Smooth muscle cell (in vitro differentiated cells): ENCODE measurements around the gene RAB29. TPM values are rescaled to one million over a fixed set of nuclear protein-coding genes. Genes with fewer than 3 reads are reported as not detected.

Experiments
- DNase-seq: peaks from one replicate; lab custom pipeline; 2025; ENCODE audit not compliant: unreplicated experiment; lab: John Stamatoyannopoulos, UW
- H2AFZ ChIP-seq: fragments of 200-600 bp; sonication (generic); 2 replicates; pipeline ENCODE4 v1.6.0; 2016; ENCODE audit warnings: antibody characterized with exemption, low read depth, mild to moderate bottlenecking
- H3F3A ChIP-seq: fragments of 200-600 bp; sonication (generic); 2 replicates; pipeline ENCODE4 v1.6.0; 2017; ENCODE audit warnings: antibody characterized with exemption, low read depth
- H3K27ac ChIP-seq: fragments of 200-600 bp; sonication (generic); 2 replicates; pipeline ENCODE4 v1.5.1; 2016; ENCODE audit warnings: low read depth, mild to moderate bottlenecking
- H3K27me3 ChIP-seq: fragments of 200-600 bp; sonication (generic); 2 replicates; pipeline ENCODE4 v1.6.1; 2016; ENCODE audit warnings: low read depth, mild to moderate bottlenecking
- H3K36me3 ChIP-seq: fragments of 200-600 bp; sonication (generic); 2 replicates; pipeline ENCODE4 v1.5.1; 2016; ENCODE audit warnings: low read depth
- H3K4me1 ChIP-seq: fragments of 200-600 bp; sonication (generic); 2 replicates; pipeline ENCODE4 v1.5.1; 2016; ENCODE audit warnings: low read depth
- H3K4me2 ChIP-seq: fragments of 200-600 bp; sonication (generic); 2 replicates; pipeline ENCODE4 v1.6.0; 2016; ENCODE audit warnings: mild to moderate bottlenecking
- H3K4me3 ChIP-seq: fragments of 200-600 bp; sonication (generic); 2 replicates; pipeline ENCODE4 v1.5.1; 2016; ENCODE audit warnings: mild to moderate bottlenecking
- H3K79me2 ChIP-seq: fragments of 200-600 bp; sonication (generic); 2 replicates; pipeline ENCODE4 v1.6.0; 2016; ENCODE audit warnings: low read depth, mild to moderate bottlenecking
- H3K9ac ChIP-seq: fragments of 200-600 bp; sonication (generic); 2 replicates; pipeline ENCODE4 v1.6.0; 2016; ENCODE audit warnings: low read depth
- H3K9me3 ChIP-seq: fragments of 200-600 bp; sonication (generic); replicated peaks from 2 replicates; pipeline ENCODE4 v1.5.1; 2016; ENCODE audit warnings: low read depth
- H4K20me1 ChIP-seq: fragments of 200-600 bp; sonication (generic); 2 replicates; pipeline ENCODE4 v1.6.0; 2016; ENCODE audit warnings: low read depth
- CTCF ChIP-seq: fragments of 200-600 bp; sonication (generic); IDR thresholded peaks from 2 replicates; pipeline ENCODE4 v1.5.1; 2017; ENCODE audit warnings: borderline replicate concordance, mild to moderate bottlenecking, antibody characterized with exemption; ENCODE audit not compliant: insufficient read depth, poor library complexity, severe bottlenecking
- WGBS: methylation state at CpG from one replicate; pipeline ENCODE4 v1.1.7; 2016; ENCODE audit warnings: low lambda C conversion rate; 5-methylcytosine and 5-hydroxymethylcytosine counted together
- polyA plus RNA-seq: library from polyadenylated mRNA; unstranded; fragments of >200 nt; fragmentation: Nextera tagmentation; extraction: Ambion mirVana; gene quantifications from 2 replicates; pipeline ENCODE4 v1.2.1, GENCODE V29; 2016
- total RNA-seq: library from RNA; depleted of rRNA; stranded (reverse); fragments of >200 nt; gene quantifications from 2 replicates; pipeline ENCODE4 v1.2.3, GENCODE V29; 2014

The RAB29 gene
- total and polyA plus RNA-seq, 2 experiments from 2014 or later = 4.1 TPM

GRCh38 chr1:205754857-205755256 lies 20.4 kb downstream of the RAB29 start:
- no peaks in the 10 kb centered on the region for H4K20me1 ChIP-seq
- 82% methylated on average over 5 of the region's 5 CpGs for WGBS
- no peak overlapping the region for H3K27ac ChIP-seq
- H3F3A ChIP-seq = no peaks in the 10 kb centered on the region
- peaks cover 29% of the 10 kb centered on the region for H3K27me3 ChIP-seq
- no peak overlapping the region for H2AFZ ChIP-seq
- no peaks in the 10 kb centered on the region for H3K79me2 ChIP-seq
- no peaks in the 10 kb centered on the region for H3K9me3 ChIP-seq
- no peak for TF ChIP-seq CTCF
- no peak for DNase-seq
- no peak overlapping the region for H3K4me2 ChIP-seq
- no peaks in the 10 kb centered on the region for H3K4me1 ChIP-seq
- H3K9ac ChIP-seq = no peak overlapping the region
- no peak overlapping the region for H3K4me3 ChIP-seq
- H3K36me3 ChIP-seq = no peaks in the 10 kb centered on the region

DNA sequence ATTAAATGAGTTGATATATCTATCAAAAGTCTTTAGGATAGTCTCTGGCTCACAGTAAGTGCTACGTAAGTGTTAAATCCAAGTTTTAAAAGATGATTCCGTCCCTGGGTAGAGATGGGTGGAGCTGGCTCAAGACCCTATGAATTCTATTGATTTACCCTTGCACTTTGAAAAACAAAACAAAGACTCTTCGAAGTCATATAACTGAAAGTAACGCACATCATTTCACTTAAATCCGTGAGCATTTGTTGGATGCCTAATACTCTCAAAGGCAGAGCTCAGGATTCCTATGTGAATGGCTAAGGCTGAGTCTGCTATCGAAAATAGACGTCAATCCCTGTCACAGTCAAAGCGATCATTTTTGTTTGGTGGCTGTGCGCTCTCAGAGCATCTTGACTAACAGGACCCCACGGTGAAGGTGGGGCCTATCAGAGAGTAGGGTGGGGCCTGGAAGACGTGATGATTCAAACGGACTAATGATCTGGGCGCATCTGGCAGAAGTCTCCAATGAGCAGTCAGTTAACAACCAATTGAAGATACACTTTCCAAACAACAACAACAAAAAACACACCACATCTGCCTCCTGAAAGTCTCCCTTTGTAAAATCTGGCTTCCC lies 24.1 kb downstream of the RAB29 start:
- 90% methylated on average over 13 of the region's 13 CpGs for WGBS
- no peaks in the 10 kb centered on the region for H3K9me3 ChIP-seq
- H3K27ac ChIP-seq = no peak overlapping the region
- H3K36me3 ChIP-seq = no peaks in the 10 kb centered on the region
- peaks cover 31% of the 10 kb centered on the region for H4K20me1 ChIP-seq
- H3K4me2 ChIP-seq = no peak overlapping the region
- peaks cover 20% of the 10 kb centered on the region for H3K4me1 ChIP-seq
- TF ChIP-seq CTCF = no peak
- H2AFZ ChIP-seq = no peak overlapping the region
- DNase-seq = no peak
- H3K4me3 ChIP-seq = no peak overlapping the region
- peaks cover 31% of the 10 kb centered on the region for H3K79me2 ChIP-seq
- H3K27me3 ChIP-seq = peaks cover 19% of the 10 kb centered on the region
- H3K9ac ChIP-seq = no peak overlapping the region
- H3F3A ChIP-seq = no peaks in the 10 kb centered on the region

DNA sequence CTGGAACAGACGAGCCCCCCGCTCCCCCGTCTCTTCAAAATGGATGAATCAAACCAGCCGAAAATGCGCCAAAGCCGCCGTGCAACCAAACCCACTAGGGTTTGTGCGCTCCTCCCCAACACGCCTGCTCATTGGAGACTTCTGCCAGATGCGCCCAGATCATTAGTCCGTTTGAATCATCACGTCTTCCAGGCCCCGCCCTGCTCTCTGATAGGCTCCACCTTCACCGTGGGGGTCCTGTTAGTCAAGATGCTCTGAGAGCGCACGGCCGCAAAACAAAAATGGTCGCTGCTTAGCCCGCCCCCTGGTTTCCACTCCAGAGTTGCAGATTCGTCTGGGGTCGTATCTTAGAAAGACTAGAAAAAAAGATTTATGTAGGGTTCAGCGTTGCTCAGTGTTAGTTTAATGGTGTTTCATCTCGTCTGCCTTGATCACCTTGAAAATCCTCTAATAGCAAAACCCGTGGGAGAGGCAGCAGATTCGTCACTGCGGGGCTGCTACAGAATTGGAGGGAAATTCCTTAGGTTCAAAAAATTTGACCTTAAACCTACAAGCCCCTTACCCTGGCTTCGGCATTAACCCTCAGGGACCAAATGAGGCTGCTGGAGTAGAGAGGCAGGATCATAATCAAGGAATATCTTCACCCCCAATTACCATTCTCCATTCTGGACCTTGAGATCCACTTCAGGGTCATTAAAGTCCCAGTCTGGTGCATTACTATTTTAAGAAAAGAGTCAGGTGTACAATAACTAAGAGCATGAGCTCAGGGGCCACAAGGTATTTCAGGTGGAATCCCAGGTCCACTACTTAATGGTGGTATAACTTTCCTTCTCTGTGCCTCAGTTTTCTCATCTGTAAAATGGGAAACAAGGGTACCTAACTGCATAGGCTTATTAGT lies 24.9 kb downstream of the RAB29 start, which contains the start of gene NUCKS1:
NUCKS1 (minus strand) TSS at position 45 of the 898 bp plus-strand sequence. CDS start 209 bp downstream, outside the sequence.
- WGBS = 2% methylated on average over 27 of the region's 27 CpGs
- H2AFZ ChIP-seq = peak within 1 kb of the TSS; percentile 97

More for the DNA sequence above, 24.9 kb downstream of the RAB29 start, which contains the start of gene NUCKS1:
- Histone ChIP-seq H3K79me2 (peaks cover 39% of the 10 kb centered on the region), H3K4me1 (peaks cover 22% of the 10 kb centered on the region), H3K36me3 (no peaks in the 10 kb centered on the region), H3K9me3 (no peaks in the 10 kb centered on the region), H3K9ac (peak within 1 kb of the TSS; percentile 90), H3K27ac (peak within 1 kb of the TSS; percentile 84), H3K27me3 (peaks cover 14% of the 10 kb centered on the region), H3K4me3 (peak within 1 kb of the TSS; percentile 78), H3F3A (no peaks in the 10 kb centered on the region), H3K4me2 (peak within 1 kb of the TSS; percentile 85), H4K20me1 (peaks cover 38% of the 10 kb centered on the region)
- TF ChIP-seq CTCF = peak; percentile 6
- DNase-seq = peak; percentile 87
